NCI-H345 treated with DMSO at 0.1 percent for 48 hours (cell line): ENCODE results near the gene FUT6.

ENCODE experiments used
- DNase-seq: peaks from one replicate; lab custom pipeline; 2025; ENCODE audit not compliant: unreplicated experiment; lab: John Stamatoyannopoulos, UW

Gene FUT6

DNA sequence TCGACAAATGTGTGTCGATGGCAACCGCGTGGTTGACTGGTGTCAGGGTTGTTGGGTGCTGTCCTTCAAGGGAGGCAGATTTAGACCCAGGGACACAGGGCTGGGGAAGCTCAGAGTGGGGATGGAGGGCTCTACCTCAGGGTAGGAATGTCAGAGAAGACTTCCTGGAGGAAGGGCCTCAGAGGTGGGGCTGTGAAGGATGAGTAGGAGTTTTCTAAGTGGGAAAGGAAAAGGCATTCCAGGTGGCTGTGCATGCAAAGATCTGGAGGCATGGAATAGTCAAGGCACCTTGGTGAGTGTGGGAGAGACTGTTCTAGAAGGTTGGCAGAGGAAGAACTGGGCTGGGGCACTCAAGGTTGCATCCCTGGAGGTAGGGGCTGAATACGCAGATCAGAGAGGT is 32.6 kb downstream of the FUT6 start:
- no peak for DNase-seq

DNA sequence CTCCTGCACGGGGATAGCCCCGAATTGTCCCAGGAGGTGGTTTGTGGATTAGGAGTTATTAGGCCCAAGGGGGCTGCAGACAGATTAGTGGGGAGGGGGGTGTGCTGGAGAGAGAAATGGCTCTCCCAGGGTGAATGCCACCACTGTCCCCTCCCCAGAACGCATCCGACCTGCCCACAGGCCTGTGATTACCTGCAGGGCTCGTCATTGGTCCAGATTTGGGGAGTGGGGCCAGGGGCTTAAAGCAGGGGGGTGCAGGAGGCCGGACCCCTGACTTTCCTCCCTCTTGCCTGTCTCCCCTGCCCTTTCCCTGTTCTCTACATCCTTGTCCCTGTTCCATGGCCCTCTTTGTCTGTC is 33.4 kb downstream of the FUT6 start:
- no peak for DNase-seq

DNA sequence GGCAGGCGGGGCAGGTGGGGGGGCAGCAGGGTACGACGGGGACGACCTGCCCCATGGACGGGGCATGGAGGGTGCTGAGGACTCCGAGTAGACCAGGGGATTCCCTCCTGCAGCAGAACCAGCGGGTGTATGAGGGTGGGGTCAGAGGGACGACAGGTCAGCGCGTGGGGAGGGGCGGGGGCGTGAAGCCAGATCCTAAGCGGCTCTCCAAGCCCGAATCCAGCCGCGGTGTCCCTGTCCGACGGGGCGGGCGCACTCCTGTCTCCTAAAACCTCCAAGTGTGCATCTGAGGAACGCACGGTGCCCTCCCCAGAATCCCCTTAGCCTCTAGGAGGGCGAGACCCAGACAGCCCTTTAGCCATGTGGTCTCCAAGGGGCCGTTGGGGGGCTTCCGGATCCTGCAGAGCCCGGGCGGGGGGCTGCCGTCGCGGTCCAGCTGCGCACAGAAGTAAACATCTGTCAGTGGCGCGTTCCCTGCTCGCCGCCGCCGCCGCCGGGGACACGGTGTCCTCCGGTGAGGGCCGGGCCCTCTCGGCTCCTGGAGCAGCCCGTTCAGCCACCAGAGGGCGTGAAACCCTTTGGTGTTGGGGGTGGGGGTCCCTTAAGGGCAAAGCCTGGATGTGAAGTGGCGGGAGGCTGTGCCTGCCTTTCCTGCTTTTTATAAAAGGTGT is 33.9 kb downstream of the FUT6 start:
- peak; percentile 53 for DNase-seq

DNA sequence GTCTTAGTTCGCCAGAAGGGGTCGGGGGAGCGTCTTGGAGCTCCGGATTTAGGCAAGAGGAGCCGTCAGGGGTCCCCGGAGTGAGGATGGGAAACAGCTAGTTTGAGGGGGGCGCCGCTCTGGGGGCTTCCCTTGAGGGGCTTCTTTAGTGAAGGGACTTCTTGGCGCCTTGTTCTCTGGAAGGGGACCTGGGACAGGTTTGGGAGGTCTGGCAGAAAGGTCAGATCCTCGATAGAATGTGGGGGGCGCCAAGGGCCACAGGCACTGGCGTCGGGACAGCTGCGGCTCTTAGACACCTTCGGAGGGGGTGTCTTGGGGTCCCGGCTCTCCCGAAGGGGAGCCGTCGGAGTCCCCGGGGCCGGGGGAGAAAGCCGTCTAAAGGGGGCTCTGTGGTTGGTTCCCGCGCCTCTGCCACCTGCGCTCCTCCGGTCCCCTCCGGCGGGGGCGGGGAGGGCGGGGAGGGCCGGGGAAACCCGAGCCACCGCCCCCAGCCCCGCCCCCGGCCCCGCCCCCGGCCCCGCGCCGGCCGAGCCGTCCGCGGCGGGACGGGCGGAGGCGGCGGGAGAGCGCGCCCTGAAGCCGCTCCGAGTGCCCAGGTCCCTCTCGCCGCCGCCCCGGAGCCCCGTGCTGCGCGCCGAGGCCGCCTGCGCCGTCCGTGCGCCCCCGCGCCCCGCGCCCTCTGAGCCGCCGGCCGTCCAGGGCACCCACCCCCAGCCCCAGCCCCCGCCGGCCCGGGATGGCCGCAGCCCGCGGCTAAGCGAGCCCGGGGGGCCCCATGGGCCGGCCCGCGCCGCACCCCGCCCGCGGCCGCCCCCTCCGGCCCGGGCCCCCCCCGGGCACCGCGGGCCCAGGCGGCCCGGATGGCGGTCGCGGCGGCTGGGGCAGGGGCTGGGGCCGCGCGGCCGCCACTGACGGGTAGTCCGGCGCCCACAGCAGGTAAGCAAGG is 34.7 kb downstream of the FUT6 start, which contains the start of gene NRTN:
Gene NRTN, plus strand, starts transcription at position 552 of the 946 bp plus-strand sequence. CDS start 19,099 bp downstream, outside the sequence.
- peak; percentile 56 for DNase-seq

DNA sequence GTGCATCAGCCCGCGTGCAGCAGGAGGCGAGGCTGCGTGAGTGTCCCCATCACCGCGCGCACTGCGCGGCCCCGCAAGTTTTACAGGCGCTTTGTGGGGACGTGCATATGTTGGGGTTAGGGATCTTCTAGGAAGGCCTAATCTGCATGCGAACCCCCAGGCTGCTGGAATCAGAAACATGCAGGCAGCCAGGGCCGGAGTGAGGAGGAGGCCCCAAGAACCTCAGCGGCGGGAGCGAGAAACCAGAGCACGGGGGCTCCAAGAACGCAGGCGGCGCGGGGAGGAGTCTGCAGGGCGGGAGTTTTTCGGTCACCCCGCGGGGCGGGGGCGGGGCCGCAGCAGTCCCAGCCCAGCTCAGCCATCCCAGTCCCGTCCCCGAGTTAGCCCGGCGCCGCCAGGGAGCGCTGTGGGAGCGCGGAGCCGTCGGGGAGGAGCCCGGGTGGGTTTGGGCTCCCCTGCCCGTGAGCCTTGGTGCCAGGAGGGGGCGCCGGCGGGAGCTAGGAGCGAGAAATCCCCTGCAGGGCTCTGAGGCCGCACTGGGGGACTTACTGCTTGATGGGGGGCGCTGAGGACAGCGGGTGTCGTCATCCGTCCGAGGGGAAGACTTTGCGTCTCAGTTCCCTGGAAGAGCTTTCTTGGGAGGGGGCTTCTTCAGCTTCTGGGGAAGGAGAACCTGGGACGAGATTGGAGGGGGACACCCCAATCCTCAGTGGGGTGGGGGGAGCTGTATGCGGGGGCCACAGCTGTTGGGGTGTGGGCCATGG is 35.6 kb downstream of the FUT6 start:
- peak; percentile 81 for DNase-seq

DNA sequence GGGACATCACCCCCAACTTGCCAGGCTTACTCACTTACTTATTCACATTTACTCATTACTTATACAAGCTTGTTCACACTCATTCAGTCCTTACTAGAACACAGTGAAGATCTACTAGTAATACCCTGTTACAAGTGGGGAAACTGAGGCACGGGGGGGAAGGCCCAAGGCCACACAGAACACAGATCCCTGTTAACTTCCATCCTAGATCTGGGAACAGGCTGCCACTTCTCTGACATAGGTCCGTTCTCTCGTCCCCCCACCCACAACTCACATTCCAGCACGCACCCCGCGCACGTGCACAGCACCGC is 36.1 kb downstream of the FUT6 start:
- DNase-seq = no peak

DNA sequence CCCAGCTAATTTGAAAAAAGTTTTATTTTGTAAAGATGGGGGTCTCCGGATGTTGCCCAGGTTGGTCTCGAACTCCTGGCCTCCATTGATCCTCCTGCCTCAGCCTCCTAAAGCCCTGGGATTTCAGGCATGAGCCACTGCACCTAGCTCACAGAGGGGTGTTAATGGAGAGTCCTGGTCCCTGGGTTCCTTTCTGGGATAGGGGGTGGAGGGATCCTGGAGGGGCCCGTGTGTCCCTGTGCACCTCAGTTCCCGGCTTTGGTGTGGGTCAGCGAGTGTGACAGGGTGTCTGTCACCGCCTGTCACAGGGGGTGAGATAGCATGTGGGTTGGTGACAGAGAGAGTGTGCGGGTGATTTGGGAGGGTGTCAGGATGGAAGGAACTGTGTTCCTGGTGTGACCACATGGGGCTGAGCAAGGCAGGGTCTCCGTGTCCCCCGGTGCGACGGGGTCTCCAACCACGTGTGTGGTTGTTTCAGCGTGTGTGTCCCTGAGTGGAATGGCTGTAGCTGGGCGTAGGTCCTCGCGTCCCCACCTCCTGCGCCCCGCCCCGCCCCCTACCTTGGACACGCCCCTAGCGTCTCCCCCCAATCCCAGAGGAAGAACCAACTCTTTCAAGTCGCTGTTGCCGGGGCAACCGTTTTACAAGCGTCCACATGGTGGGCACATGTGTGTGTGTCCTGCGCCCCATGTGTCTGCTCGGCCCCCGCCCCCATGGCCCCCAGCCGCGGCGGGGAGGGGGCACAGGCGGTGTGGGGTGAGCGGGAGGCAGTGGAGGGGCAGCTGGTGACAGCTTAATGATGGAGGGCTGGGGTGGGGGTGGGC is 37.5 kb downstream of the FUT6 start:
- no peak for DNase-seq

DNA sequence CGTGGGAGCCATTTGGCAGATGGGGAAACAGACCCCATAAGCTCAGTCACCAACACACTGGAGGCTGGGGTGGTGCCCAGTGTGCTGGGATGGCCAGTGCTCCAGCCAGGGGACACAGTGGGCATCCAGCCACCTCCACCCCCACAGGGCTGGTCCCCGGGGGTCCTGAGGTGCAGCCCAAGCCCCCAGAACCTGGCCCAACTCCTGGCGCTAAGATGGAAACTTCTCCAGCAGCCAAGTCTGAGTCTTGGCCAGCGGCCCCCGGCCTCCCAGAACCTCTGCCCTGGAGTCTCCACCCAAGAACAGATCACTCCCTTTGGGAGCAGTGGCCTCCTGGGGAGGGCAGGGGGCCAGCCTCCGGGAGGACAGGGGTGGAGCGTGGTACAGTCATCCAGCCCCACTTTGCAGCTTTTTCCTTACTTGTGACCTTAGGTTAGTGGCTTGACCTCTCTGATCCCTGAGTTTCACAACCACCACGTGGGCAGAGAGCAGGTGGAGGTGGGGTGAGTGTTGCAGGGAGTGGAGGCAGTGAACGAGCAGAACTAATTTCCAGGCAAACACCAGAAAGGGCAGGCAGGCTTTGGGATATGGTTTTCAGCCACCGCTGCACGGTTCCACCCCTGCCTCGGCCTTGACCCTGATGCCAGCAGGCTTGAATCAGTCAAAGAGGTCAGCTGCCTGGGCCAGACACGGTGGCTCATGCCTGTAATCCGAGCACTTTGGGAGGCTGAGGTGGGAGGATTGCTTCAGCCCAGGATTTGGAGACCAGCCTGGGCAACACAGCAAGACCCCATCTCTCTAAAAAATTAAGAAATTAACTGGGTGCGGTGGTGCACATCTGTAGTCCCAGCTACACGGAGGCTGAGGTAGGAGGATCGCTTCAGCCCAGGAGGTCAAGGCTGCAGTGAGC is 38.9 kb downstream of the FUT6 start:
- no peak for DNase-seq

DNA sequence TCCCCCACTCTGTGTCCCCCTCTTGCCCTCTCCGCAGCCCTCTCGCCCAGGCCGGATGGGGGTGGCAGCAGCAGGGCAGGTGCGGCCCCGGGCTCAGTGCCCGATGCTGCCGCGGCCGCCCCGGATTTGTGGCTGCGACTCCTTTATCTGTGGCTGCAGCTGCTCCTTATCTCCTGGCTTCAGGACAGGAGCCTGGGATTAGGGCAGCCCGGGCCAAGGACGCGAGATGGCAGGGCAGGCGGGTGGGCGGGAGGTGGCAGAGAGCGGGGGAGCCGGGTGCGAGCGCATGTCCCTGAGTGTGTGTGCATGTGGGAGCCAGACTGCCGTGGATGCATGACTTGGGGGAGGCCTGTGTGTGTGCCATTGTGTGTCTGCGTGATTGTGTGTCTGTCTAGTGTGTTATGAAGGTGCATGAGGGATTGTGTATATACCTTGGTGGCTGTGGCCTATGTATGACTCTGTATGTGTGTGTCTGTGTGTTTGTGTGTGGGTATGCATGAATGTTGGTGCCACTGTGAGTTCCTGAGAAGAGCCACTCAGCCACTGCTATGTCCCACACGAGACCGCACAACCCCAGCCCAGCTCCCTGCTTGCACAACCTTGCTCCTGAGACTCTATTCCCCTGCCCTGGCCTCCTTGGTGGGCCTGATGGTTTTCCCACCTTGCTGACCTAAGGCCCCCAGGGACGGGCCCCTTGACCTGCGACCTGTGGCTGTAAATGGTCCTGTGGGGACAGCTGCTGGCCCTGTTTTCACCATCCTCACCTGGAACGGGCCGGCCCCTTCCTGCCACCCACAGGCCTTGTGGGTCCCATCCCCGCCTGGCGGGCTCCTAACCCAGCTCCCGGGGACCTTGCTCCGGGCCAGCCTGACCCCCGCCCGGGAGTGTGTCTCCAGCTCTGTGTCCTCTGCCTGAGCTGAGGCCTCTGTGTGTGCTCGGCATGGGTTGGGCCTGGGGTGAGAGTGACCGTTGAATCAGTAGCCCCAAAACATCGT is 40.0 kb downstream of the FUT6 start:
- DNase-seq = no peak

DNA sequence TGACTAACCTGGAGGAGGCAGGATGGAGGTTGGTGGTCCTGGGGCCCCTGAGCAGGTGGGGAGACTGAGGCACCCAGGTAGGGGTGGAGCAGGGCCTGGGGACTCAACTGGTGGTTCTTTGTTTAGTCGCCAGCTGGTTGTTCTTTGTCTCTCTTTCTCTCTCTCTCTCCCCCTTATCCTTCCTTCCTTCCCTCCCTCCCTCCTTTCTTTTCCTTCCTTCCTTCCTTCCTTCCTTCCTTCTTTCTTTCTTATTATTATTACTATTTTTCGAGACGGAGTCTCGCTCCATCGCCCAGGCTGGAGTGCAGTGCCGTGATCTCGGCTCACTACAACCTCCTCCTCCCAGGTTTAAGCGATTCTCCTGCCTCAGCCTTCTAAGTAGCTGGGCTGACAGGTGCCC is 41.3 kb downstream of the FUT6 start:
- DNase-seq = no peak

DNA sequence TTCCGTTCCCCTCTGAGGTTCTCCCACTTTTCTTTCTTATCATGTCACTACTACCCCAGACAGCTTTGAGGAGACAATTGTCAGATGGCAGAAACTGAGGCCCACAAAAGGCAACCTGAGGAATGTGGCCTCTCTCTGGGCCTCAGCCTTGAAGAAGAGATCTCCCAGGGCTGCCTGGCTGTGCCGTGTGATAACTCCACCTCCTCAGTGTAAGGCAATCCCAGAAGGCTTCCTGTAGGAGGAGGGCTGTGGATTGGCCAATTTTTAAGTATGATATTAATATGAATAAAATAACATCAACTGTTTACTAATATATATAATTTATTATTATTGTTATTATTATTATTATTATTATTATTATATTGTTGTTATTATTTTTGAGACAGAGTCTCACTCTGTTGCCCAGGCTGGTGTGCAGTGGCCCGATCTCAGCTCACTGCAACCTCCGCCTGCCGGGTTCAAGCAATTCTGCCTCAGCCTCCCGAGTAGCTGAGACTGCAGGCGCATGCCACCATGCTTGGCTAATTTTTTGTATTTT is 44.1 kb downstream of the FUT6 start:
- DNase-seq = no peak

DNA sequence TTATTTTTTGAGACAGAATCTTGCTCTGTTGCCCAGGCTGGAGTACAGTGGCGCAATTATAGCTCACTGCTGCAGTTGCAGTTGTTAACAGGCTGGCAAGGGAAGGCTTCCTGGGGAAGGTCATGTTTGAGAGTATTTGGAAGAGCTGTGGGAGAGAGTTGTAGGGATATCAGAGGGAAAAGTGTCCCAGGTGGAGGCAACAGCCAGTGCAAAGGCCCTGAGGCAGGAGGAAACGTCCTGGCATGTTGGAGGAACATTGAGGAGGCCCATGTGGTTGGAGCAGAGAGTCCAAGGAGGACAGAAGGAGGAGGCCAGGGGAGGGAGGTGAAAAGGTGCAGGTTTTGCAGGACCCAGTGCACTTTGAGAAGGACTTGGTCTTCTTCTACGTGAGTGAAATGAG is 46.3 kb downstream of the FUT6 start:
- no peak for DNase-seq

DNA sequence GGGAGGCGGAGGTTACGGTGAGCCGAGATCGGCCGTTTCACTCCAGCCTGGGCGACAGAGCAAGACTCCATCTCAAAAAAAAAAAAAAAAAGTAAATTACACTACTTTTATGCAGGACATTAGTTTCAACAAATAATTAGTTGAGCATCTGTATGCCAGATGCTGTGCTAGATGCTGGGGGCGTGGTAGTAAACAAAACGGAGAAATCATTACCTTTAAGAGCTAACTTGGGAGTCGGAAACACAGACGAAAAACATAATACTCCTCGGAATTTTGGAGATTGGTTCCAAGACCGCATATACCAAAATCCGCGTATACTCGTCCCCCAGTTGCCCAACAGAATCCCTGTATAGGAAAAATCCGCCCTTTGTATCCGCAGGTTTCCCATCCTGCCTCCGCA is 47.3 kb downstream of the FUT6 start:
- DNase-seq = no peak

DNA sequence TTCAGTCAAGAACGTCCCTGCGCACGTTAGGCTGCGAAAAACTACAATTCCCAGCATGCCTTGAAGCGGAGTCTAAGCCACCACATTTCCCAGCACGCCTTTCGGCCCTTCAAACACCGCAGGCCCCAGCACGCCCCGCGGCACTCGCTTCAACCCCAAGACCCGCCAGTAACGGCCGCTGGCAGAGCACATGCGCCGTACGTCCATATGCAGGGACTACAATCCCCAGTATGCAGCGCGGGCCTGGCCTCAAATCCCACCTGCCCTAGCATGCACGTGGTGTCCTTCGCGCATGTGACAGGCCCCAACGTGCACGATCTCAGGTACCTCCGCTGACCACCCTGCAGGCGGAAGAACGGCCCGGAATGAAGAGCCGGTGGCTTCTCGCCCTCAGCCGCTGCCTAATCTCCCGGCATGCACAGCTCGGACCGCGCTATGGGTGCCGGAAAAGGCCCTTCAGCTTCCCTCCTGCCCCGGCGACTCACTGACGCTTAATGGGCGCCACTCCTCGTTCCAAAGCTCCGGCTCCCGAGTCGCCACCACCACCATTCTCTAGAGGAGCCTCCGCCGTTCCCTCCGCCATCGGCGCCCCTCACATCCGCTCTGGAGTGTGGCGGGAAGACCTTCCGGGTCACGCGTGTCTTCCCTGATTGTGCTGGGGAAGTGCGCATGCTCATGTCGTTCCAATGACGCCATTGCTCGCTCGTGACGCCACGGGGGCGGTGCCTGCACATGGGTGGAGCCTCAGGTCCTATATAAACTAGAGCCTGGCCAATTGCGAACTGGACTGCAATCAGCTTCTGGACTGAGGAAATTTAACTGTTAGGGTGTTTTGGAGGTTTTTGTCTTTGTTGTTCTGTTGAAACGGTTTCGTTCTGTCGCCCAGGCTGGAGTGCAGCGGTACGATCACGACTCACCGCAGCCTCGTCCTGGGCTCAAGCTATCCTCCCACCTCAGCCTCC is 48.7 kb downstream of the FUT6 start, which contains the start of gene DUS3L:
Gene DUS3L, minus strand, starts transcription at position 605 of the 962 bp plus-strand sequence. Its CDS starts 22 bp downstream, at position 583.
- DNase-seq = peak; percentile 97

DNA sequence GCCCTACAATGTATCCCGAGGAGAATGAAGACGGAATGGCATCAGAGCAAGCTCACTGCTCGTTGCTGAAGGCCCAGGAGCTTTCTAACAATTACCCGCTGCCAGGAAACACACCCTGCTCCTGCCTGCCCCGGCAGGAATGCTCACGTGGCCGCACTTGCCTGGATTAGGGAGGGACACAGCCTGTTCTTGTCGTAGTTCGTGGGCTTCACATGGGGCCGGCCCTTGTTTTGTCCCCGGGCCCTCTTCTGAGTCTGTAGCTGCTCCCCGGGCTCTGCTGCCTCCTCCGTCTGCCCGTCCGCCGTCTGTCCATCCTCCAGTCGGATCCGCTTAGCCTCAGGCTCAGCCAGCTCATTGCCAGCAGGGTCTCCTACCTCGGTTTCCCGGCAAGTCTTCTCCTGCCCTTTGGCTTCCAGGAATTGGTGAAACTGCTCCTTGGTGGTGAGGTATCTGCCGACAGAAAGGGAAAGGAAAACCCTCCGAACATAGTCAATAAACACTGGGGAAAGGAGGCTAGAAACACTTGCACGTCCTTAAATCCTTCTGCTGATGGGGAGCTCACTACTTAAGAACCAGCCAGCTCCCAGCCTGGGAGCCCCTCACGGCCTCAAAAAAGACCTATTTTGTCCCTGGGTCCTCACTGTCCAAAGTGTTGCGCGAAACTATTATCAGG is 49.5 kb downstream of the FUT6 start:
- DNase-seq = no peak

DNA sequence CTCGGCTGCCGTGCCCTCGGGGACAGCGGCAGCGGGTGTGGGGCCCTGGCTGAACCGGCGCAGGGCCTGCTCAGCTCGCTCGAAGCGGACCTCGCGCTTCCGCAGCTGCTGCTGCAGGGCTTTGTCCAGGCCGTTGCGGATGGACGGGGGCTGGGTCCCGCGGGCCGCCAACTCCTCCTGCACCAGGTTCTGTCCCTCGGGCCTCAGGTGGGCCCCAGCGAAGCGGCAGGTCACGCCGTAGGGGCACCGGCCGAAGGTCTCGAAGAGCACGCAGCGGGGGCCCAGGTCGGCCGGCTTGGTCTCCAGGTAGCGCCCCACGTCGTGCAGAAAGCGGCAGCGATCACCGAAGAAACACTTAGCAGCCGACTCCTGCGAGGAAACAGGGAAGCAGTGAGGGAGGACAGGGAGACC is 50.1 kb downstream of the FUT6 start:
- no peak for DNase-seq

DNA sequence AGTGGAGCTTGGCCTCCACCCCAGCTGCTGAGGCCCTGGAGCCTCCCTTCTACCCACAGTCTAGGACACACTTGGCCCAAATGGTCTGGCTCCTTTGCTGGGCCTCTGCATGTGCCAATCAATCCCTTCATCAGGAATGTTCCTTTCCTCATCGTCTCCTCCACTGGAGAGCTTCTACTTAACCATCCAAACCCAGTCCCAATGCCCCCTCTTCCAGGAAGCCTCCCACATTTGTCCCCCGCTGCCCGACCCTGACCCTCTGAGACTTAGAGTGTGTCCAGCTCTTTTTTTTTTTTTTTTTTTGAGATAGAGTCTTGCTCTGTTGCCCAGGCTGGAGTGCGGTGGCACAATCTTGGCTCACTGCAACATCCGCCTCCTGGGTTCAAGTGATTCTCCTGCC is 51.1 kb downstream of the FUT6 start:
- DNase-seq = no peak
